ENCODE measurements around the gene SUN1. TPM values are rescaled to one million over a fixed set of nuclear protein-coding genes. Genes with fewer than 3 reads are reported as not detected.

The SUN1 gene
- polyA plus RNA-seq, 1 of the 3 experiments (the other 2 are of a cell fraction), result 369 TPM

GRCh38 chr7:885893-886625 lies 53.8 kb downstream of the SUN1 start (continued):
- TF ChIP-seq MXI1 (IDR thresholded peaks at IDR 0.05; ENCODE audit: low read depth, low read length), result no peak

GRCh38 chr7:886626-887487 lies 54.6 kb downstream of the SUN1 start:
- Histone ChIP-seq H3K36me3 (replicated peaks in 1 of 2; ENCODE audit: control insufficient read depth in 1 of 2, insufficient read depth in 2 of 2, low read length in 1 of 2) (peaks cover 11 to 49% of the 10 kb centered on the region in 2 experiments), H4K20me1 (ENCODE audit: insufficient read depth) (peaks cover 70% of the 10 kb centered on the region), H3K27me3 (ENCODE audit: insufficient read depth) (no peaks in the 10 kb centered on the region), H3K9me2 (no peaks in the 10 kb centered on the region), H3K27ac (ENCODE audit: low read depth in 2 of 2, low read length in 1 of 2) (no peak overlapping the region), H3K79me2 (ENCODE audit: insufficient read depth) (peaks cover 76% of the 10 kb centered on the region), H3F3A (replicated peaks; ENCODE audit: insufficient read depth) (peaks cover 4% of the 10 kb centered on the region), H3K4me3 (ENCODE audit: low read depth in 2 of 2, low read length in 1 of 2) (no peak overlapping the region), H3K4me2 (no peak overlapping the region), H3K9ac (no peak overlapping the region), H3K4me1 (ENCODE audit: control insufficient read depth in 1 of 2, insufficient read depth in 2 of 2, low read depth in 1 of 2, low read length in 1 of 2) (no peaks in the 10 kb centered on the region; a peak in 1 of 4 replicates), H2AFZ (ENCODE audit: low read depth) (no peak overlapping the region), H3K9me3 (no peaks in the 10 kb centered on the region)
- no peak for TF ChIP-seq TAF1 (IDR thresholded peaks at IDR 0.05; ENCODE audit: borderline replicate concordance, low read depth, low read length)
- CTCF ChIA-PET, result interaction anchor here (0.7 to 2.0 kb wide), 4 partner anchors 13 to 106 kb away, joined by 3 to 7 read pairs (median 4); no protein-coding TSS in a partner anchor
- 98% methylated on average over 26 of the region's 40 CpGs for WGBS (ENCODE audit: low lambda C conversion rate)
- POLR2A ChIA-PET, result no interaction called here
- DNase-seq, result no peak

GRCh38 chr7:887488-887820 lies 55.2 kb downstream of the SUN1 start:
- H3K9ac ChIP-seq, result no peak overlapping the region
- no peak for DNase-seq
- peaks cover 70% of the 10 kb centered on the region for H3K79me2 ChIP-seq (ENCODE audit: insufficient read depth)
- TF ChIP-seq FOXJ3 (CRISPR knock-in tag; IDR thresholded peaks at IDR 0.05) (no peak), FOXM1 (IDR thresholded peaks at IDR 0.05; ENCODE audit: low read depth) (no peak), NRF1 (IDR thresholded peaks at IDR 0.05; ENCODE audit: low read depth, low read length) (no peak), IRF3 (IDR thresholded peaks at IDR 0.05; ENCODE audit: low read depth, low read length) (no peak), SIN3A (IDR thresholded peaks at IDR 0.05; ENCODE audit: borderline replicate concordance, low read depth, low read length) (no peak), EP300 (IDR thresholded peaks at IDR 0.05; ENCODE audit: borderline replicate concordance in 1 of 2, low read depth in 1 of 2, low read length in 1 of 2) (no peak), FOSL2 (IDR thresholded peaks at IDR 0.05; ENCODE audit: borderline replicate concordance, low read depth) (no peak), GATA2 (CRISPR knock-in tag; IDR thresholded peaks at IDR 0.05) (no peak), GABPA (IDR thresholded peaks at IDR 0.05; ENCODE audit: low read depth) (no peak), MXI1 (IDR thresholded peaks at IDR 0.05; ENCODE audit: low read depth, low read length) (no peak), TAF1 (IDR thresholded peaks at IDR 0.05; ENCODE audit: borderline replicate concordance, low read depth, low read length) (no peak)
- no peak overlapping the region for H3K27ac ChIP-seq (ENCODE audit: low read depth in 2 of 2, low read length in 1 of 2)
- no peak overlapping the region for H3K4me3 ChIP-seq (ENCODE audit: low read depth in 2 of 2, low read length in 1 of 2)
- POLR2A ChIA-PET, result no interaction called here
- peaks cover 4% of the 10 kb centered on the region for H3F3A ChIP-seq (replicated peaks; ENCODE audit: insufficient read depth)
- 97% methylated on average over 17 of the region's 18 CpGs for WGBS (ENCODE audit: low lambda C conversion rate)
- H4K20me1 ChIP-seq (ENCODE audit: insufficient read depth), result peaks cover 66% of the 10 kb centered on the region
- H3K36me3 ChIP-seq (replicated peaks in 1 of 2; ENCODE audit: control insufficient read depth in 1 of 2, insufficient read depth in 2 of 2, low read length in 1 of 2), result peaks cover 11 to 49% of the 10 kb centered on the region in 2 experiments
- H3K9me2 ChIP-seq, result no peaks in the 10 kb centered on the region
- no peak overlapping the region for H3K4me2 ChIP-seq
- no peaks in the 10 kb centered on the region for H3K9me3 ChIP-seq
- H3K27me3 ChIP-seq (ENCODE audit: insufficient read depth), result no peaks in the 10 kb centered on the region
- H3K4me1 ChIP-seq (ENCODE audit: control insufficient read depth in 1 of 2, insufficient read depth in 2 of 2, low read depth in 1 of 2, low read length in 1 of 2), result no peaks in the 10 kb centered on the region; a peak in 1 of 4 replicates
- CTCF ChIA-PET, result interaction anchor here (1.2 to 1.9 kb wide), 2 partner anchors 14 to 106 kb away, joined by 3 to 8 read pairs; no protein-coding TSS in a partner anchor
- no peak overlapping the region for H2AFZ ChIP-seq (ENCODE audit: low read depth)
